ENCODE data around the gene NEURL2.

The NEURL2 gene

GRCh38 chr20:45920462-45921336, 29.7 kb upstream of the NEURL2 start:
- DNase-seq (ENCODE audit: low read depth, low spot score): no peak
- POLR2A ChIA-PET: interaction anchor here (1.9 kb wide), 1 partner anchor 14 kb away, joined by 13 read pairs; the partner anchor contains the start of gene PCIF1
- CTCF ChIA-PET: interaction anchor here (0.8 to 0.9 kb wide), 2 partner anchors 12 to 13 kb away, joined by 3 to 4 read pairs; no protein-coding TSS in a partner anchor
- no peak overlapping the region for H3K4me3 ChIP-seq (ENCODE audit: low read depth, low read length)
- no peak for TF ChIP-seq CTCF (IDR thresholded peaks at IDR 0.05; ENCODE audit: insufficient read depth, low read length, missing control alignments)

GRCh38 chr20:45919542-45920399, 28.8 kb upstream of the NEURL2 start:
- ChIA-PET CTCF (interaction anchor here (0.6 to 0.9 kb wide), 5 partner anchors 11 to 97 kb away, joined by 3 to 4 read pairs (median 3); no protein-coding TSS in a partner anchor), POLR2A (interaction anchor here (1.0 to 1.9 kb wide), 2 partner anchors 14 to 28 kb away, joined by 3 to 13 read pairs; partner anchors contain the start of gene PCIF1)
- DNase-seq (ENCODE audit: low read depth, low spot score): no peak
- TF ChIP-seq CTCF (IDR thresholded peaks at IDR 0.05; ENCODE audit: insufficient read depth, low read length, missing control alignments): no peak
- no peak overlapping the region for H3K4me3 ChIP-seq (ENCODE audit: low read depth, low read length)

- no peak for TF ChIP-seq CTCF (IDR thresholded peaks at IDR 0.05; ENCODE audit: insufficient read depth, low read length, missing control alignments)
- H3K4me3 ChIP-seq (ENCODE audit: low read depth, low read length): no peak overlapping the region
- CTCF ChIA-PET: interaction anchor here (0.6 to 0.9 kb wide), 4 partner anchors 10 to 98 kb away, joined by 3 to 4 read pairs (median 3); no protein-coding TSS in a partner anchor
- no peak for DNase-seq (ENCODE audit: low read depth, low spot score)
- POLR2A ChIA-PET: interaction anchor here (1.0 to 1.9 kb wide), 2 partner anchors 15 to 27 kb away, joined by 3 to 13 read pairs; partner anchors contain the start of gene PCIF1
These were observed 27.9 kb upstream of the NEURL2 start for GRCh38 chr20:45918779-45919537.

GRCh38 chr20:45918182-45918737, 27.3 kb upstream of the NEURL2 start:
- no peak for DNase-seq (ENCODE audit: low read depth, low spot score)
- H3K4me3 ChIP-seq (ENCODE audit: low read depth, low read length): no peak overlapping the region
- no peak for TF ChIP-seq CTCF (IDR thresholded peaks at IDR 0.05; ENCODE audit: insufficient read depth, low read length, missing control alignments)
- ChIA-PET POLR2A (no interaction called here), CTCF (interaction anchor here (0.8 to 0.9 kb wide), 3 partner anchors 15 to 29 kb away, joined by 3 to 5 read pairs (median 3); no protein-coding TSS in a partner anchor)

- CTCF ChIA-PET: interaction anchor here (0.8 to 1.0 kb wide), 3 partner anchors 13 to 28 kb away, joined by 3 to 5 read pairs (median 3); no protein-coding TSS in a partner anchor
- POLR2A ChIA-PET: interaction anchor here (0.7 kb wide), 1 partner anchor 132 kb away, joined by 3 read pairs; no protein-coding TSS in a partner anchor
- no peak overlapping the region for H3K4me3 ChIP-seq (ENCODE audit: low read depth, low read length)
- TF ChIP-seq CTCF (IDR thresholded peaks at IDR 0.05; ENCODE audit: insufficient read depth, low read length, missing control alignments): no peak
- no peak for DNase-seq (ENCODE audit: low read depth, low spot score)
These were observed 26.8 kb upstream of the NEURL2 start for GRCh38 chr20:45917790-45918141.
